HL-60 (cell line): ENCODE data around the gene MAD1L1.

Experiments used
- GABPA ChIP-seq: IDR thresholded peaks from 2 replicates; pipeline ENCODE4 v1.6.1; 2012; ENCODE audit warnings: low read depth
- POLR2AphosphoS5 ChIP-seq: IDR thresholded peaks from 2 replicates; pipeline ENCODE4 v1.6.1; 2012; ENCODE audit warnings: low read depth
- TF ChIP-seq, protein P1 (sequence below): IDR thresholded peaks from one replicate; pipeline ENCODE4 v1.5.1; 2011; ENCODE audit warnings: low read length, control low read depth, inconsistent platforms; ENCODE audit not compliant: insufficient read depth
- TF ChIP-seq, protein P2 (sequence below): IDR thresholded peaks from 2 replicates; pipeline ENCODE4 v1.6.1; 2012; ENCODE audit warnings: low read depth; ENCODE audit not compliant: insufficient replicate concordance

DNA sequence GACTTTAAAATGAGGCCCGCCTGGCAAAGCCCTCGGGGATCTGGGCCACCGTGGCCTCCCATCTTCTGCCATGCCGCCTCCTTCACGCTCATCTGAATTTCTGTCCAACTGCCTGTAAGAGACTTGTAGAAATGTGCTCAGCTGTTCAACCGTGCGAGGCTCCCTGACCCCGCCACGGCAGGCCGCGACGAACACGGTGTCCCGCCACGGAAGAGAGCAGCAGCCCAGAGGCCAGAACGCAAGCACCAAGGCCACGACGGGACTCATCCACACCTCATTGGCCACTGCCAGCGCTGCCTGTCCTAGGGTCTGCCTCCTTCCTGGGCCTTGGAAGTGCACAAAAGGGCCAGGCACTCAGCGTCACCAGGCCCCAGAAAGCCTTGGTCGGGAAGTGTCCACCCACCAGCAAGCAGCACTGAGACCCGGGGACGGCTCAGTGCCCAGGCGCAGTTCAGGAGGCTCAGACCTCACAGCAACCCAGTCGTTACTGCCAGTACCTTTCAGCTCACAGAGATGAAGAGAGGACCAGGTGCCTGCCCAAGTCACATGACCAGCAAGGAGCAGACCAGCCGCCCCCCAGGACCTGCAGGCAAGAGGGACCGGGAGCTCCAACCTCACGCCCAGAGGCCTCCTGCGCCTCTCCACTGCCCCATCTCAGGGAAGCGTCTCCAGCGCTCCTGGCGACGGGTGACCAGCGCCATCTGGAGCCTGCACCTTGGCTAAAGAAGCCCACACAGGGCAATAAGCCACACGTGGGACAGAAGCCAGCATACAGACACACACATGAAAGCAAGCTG is 85.9 kb downstream of the MAD1L1 start:
- TF ChIP-seq GABPA (no peak), POLR2AphosphoS5 (no peak)
- TF ChIP-seq, protein P1, sequence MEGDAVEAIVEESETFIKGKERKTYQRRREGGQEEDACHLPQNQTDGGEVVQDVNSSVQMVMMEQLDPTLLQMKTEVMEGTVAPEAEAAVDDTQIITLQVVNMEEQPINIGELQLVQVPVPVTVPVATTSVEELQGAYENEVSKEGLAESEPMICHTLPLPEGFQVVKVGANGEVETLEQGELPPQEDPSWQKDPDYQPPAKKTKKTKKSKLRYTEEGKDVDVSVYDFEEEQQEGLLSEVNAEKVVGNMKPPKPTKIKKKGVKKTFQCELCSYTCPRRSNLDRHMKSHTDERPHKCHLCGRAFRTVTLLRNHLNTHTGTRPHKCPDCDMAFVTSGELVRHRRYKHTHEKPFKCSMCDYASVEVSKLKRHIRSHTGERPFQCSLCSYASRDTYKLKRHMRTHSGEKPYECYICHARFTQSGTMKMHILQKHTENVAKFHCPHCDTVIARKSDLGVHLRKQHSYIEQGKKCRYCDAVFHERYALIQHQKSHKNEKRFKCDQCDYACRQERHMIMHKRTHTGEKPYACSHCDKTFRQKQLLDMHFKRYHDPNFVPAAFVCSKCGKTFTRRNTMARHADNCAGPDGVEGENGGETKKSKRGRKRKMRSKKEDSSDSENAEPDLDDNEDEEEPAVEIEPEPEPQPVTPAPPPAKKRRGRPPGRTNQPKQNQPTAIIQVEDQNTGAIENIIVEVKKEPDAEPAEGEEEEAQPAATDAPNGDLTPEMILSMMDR, result no peak
- TF ChIP-seq, protein P2, sequence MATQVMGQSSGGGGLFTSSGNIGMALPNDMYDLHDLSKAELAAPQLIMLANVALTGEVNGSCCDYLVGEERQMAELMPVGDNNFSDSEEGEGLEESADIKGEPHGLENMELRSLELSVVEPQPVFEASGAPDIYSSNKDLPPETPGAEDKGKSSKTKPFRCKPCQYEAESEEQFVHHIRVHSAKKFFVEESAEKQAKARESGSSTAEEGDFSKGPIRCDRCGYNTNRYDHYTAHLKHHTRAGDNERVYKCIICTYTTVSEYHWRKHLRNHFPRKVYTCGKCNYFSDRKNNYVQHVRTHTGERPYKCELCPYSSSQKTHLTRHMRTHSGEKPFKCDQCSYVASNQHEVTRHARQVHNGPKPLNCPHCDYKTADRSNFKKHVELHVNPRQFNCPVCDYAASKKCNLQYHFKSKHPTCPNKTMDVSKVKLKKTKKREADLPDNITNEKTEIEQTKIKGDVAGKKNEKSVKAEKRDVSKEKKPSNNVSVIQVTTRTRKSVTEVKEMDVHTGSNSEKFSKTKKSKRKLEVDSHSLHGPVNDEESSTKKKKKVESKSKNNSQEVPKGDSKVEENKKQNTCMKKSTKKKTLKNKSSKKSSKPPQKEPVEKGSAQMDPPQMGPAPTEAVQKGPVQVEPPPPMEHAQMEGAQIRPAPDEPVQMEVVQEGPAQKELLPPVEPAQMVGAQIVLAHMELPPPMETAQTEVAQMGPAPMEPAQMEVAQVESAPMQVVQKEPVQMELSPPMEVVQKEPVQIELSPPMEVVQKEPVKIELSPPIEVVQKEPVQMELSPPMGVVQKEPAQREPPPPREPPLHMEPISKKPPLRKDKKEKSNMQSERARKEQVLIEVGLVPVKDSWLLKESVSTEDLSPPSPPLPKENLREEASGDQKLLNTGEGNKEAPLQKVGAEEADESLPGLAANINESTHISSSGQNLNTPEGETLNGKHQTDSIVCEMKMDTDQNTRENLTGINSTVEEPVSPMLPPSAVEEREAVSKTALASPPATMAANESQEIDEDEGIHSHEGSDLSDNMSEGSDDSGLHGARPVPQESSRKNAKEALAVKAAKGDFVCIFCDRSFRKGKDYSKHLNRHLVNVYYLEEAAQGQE, result no peak
